ENCODE data around the gene DOCK1. TPM values are rescaled to one million over a fixed set of nuclear protein-coding genes. Genes with fewer than 3 reads are reported as not detected.
"Not testable (repeated sequence)": the region's sequence is repeated elsewhere in the genome, so short reads cannot be mapped to it uniquely, and the experiment has no call there.

DOCK1 gene
- polyA plus RNA-seq, 3 donors, result 67.2 to 68.8 (median 67.9) TPM

DNA sequence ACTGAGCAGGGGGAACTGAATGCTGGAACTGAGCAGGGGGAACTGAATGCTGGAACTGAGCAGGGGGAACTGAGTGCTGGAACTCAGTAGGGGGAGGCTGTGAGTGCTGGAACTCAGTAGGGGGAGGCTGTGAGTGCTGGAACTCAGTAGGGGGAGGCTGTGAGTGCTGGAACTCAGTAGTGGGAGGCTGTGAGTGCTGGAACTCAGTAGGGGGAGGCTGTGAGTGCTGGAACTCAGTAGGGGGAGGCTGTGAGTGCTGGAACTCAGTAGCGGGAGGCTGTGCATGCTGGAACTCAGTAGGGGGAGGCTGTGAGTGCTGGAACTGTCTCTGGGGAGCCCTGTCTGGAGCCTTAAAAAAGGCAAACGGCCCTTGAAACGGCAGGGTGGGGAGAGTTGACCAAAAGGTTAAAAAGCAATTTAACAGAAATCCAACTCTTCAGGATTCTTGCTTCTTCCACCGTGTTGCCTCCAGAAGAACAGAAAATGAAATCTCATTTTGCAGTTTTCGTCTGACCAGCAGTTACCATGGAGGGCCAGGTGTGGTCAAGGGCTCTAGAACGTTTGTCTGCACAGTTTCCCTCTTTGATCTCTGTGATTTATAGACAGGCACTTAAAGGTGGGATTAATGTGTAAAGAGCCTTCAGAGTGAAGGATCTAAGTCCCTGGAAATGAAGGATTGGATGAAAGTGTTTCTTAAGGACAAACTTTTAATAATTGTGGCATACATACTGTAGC lies 19.1 kb downstream of the DOCK1 start:
- DNase-seq (ENCODE audit: low read depth in 3 of 3, low spot score in 2 of 3), result no peak

DNA sequence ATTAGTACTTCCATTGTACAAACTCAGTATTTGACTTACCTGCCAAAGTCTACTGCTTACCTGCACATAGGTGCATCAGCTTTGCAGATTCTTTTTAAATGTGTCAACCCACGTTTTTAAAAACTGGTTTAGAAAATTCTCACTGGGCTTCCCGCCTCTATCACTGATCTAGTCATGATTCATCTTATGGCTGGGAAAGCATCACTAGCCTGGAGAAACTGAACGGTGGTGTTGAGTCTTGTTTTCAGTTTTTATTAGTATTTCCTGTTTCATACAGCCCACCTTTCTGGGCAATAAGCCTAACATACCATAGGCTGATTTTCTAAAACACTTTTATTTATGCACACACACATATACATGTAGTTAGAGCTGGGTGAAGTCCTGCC lies 19.7 kb downstream of the DOCK1 start:
- no peak for DNase-seq (ENCODE audit: low read depth in 3 of 3, low spot score in 2 of 3)

DNA sequence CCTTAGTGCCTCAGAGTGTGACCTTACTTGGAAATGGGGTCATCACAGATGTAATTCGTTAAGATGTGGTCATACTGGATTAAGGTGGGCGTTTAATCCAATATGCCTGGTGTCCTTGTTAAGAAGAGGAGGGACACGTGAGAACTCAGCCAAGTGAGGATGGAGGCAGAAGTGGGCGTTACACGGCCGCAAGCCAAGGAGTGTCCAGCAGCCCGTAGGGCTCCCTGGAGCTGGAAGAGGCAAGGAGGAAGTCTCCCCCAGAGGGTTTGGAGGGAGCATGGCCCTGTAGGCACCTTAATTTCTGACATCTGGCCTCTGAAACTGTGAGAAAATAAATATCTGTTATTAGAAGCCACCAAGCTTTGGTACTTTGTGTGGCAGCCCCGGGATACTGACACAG lies 21.3 kb downstream of the DOCK1 start:
- no peak for DNase-seq (ENCODE audit: low read depth in 3 of 3, low spot score in 2 of 3)

DNA sequence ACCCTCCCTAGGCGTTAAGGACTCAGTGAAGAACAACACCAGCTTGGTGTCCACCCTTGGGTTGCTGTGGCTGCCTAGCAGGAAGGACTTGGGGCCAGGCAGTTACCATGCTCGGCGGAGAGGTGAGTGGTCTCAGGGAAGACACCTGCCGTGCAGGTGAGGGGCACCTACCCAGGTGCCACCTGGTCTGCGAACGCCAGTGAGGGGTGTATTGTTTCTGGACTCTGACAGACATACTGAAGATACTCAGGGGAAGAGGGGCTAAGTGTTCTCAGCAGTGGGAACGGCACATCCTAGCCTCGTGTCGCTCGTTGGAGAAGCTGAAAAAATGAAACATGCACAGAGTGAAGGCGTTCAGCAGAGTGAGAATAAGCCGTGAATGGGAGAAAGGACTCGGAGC lies 22.6 kb downstream of the DOCK1 start:
- DNase-seq (ENCODE audit: low read depth in 3 of 3, low spot score in 2 of 3), result no peak

DNA sequence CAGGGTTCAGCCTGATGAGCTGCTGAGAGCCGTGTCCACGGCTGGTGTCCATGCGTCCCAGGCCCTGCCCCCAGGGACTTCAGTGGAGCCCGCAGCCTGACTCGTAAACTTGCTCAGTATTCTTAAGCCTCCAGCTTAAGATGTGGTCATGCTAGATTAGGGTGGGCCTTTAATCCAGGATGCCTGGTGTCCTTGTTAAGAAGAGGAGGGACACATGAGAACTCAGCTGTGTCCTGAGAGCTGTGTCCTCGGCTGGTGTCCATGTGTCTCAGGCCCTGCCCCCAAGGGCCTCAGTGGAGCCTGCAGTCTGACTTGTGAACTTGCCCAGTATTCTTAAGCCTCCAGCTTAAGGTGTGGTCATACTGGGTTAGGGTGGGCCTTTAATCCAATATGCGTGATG lies 23.0 kb downstream of the DOCK1 start:
- no peak for DNase-seq (ENCODE audit: low read depth in 3 of 3, low spot score in 2 of 3)

DNA sequence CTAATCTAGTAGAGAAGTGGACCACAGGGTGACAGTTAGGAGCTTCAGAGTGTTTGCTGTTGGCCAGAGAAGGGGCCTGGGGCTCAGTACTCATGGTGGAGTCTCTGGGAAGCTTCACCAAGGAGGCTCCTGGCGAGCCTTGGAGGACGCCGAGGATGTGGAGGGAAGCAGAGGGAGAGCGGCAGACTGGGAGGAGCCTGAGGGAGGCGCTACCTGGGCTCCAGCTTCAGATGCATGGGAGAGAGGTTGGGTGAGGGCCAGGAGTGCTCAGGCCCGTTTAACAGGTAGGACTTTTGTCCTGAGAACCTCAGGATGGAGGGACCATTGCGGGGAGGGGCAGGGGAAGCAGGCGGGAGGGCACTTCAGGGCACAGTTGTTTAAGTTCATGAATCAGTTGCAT lies 24.2 kb downstream of the DOCK1 start:
- DNase-seq (ENCODE audit: low read depth in 3 of 3, low spot score in 2 of 3), result no peak

DNA sequence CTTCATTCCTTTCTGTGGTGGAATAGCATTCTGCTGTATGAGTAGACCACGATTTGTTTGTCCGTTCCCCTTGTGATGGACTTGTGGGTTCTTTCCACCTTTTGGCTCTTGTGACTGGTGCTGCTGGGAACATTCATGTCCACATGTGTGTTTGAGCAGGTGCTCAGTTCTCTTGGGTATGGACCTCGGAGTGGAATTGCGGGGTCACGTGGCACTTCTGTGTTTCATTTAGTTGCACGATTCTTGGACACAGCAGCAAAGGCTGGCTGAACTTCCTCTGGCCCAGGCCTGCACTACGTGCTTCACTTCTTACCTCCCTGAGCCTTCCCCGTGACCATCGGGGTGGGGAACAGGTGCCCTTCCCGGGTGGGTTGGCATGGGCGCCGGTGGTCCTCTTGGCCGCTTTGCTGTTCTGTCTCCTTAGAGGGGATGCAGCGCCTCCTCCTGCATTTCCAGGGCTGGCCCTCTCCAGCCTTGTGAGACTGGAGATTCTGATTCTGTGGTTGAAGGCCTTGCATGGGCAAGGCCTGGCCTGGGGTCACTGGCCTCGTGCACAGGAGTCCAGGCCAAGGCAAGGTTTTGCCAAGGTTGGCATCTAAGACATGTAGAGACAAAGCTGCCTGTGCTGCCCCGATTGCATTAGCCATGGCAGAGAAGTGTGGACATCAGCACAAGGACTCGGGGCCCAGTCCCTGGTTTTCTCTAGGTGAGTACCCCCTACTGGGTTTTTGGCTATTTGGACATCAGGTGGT lies 25.1 kb downstream of the DOCK1 start:
- DNase-seq (ENCODE audit: low read depth in 3 of 3, low spot score in 2 of 3), result no peak

DNA sequence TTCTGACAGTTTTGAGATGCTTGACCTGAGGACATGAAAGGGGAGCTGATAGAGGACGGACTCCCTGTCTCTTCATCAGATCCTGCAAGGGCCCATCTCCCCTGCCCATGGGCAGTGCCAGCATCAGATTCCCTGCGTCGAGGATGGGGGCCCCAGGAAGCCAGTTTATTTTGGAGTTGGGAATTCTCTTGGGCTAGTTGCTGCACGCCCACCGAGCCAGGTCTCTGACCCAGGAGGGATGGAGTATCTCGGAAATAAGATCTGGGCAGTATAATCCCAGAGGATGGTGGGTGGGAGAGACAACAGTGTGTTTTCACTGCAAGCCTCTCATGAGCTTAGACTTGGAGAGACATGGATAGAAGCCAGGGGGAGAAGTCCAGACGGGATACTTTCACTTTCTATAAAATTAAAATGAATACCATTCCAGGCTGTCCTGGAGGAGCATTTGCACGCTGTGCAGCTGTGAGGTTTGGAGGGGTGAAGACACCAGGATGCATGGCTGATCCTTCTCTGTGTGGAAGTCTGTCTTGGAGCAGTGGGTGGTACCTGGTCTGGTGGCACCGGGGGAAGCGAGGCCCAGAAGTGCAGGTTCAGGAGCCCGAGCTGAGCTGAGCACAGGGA lies 25.8 kb downstream of the DOCK1 start:
- DNase-seq (ENCODE audit: low read depth in 3 of 3, low spot score in 2 of 3), result no peak

DNA sequence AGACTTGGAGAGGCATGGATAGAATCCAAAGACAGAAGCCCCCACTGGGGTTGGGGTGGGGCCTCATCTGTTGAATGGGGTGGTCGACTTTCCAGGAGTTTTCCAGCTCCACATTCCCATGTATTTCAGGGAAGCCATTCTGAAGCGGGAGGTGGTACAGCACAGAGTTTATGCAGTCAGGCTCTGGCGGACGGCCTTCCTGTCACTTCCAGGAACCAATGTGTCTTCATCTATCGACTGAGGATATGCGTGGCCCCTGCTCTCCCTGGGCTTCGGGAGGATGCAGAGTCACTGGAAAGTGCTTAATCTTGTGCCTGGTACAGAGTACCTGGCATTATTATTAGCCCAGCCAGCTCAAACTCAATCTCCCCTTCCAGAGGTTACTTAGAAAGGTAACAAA lies 26.3 kb downstream of the DOCK1 start:
- no peak for DNase-seq (ENCODE audit: low read depth in 3 of 3, low spot score in 2 of 3)

DNA sequence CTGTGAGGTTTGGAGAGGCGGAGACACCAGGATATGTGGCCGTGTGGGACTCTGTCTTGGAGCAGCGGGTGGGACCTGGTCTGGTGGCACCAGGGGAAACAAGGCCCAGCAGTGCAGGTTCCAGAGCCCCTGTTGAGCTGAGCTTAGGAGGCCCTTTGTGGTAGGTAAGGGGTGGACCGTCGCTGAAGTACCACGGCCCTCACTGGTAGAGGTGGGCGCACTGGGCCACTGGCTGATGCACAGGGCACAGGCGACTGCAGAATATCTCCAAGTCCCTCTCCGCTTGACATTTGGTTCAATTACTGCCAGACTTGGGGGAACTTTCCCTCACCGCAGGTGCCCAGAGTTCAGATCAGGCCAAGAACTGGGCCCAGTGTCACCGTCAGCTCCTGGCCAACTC lies 27.3 kb downstream of the DOCK1 start:
- DNase-seq (ENCODE audit: low read depth in 3 of 3, low spot score in 2 of 3), result no peak

DNA sequence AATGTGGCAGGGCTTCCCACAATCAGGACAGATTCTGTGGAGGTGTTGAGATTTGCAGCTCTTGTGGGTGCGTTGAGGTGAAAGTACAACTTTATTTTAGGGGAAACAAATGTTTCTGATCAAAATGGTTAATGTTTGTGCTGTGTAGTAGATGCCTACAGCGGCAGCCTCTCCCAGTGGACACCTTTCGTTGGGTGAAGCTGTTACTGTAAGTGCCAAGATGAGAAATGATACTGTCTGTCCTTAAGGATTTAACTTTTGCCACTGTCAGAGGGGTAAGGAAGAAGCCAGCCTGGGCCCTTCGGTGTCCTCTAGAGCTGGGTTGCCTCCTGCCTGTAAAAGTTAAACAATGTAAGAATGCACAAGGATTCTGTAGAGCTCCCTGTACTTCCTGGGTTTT lies 27.9 kb downstream of the DOCK1 start:
- DNase-seq (ENCODE audit: low read depth in 3 of 3, low spot score in 2 of 3), result no peak

DNA sequence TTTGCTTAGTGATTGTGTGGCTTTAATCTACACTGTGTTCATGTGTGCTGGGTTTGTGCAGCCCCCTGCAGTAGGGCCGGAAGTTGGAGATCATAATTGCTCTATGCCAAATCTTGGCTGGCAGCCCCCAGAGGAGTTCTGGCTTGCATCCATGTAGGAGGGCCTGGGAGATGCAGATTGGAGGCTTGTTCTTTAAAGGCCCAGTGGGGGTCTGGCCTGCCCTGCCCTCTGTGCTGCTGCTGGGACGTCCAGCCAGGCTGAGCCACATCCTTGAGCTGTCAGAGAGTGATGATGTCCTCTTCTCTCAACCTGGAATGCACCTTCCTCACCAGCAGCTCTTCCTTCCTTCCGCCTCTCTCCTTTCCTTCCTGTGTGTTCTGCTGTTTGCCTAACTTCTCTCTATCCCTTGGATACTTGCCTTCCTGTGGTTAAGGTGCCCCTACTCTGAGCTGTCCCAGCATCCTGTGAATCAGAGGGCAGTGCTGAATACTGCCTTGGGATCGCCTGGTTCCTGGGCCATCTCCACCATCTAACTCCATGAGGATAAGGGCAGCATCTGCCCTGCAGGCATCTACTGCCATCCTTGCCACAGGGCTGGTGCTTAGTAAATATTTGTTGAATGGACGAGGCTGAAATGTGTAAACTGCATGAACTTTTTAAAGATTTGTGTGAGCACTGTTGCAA lies 30.2 kb downstream of the DOCK1 start:
- DNase-seq (ENCODE audit: low read depth in 3 of 3, low spot score in 2 of 3), result no peak

DNA sequence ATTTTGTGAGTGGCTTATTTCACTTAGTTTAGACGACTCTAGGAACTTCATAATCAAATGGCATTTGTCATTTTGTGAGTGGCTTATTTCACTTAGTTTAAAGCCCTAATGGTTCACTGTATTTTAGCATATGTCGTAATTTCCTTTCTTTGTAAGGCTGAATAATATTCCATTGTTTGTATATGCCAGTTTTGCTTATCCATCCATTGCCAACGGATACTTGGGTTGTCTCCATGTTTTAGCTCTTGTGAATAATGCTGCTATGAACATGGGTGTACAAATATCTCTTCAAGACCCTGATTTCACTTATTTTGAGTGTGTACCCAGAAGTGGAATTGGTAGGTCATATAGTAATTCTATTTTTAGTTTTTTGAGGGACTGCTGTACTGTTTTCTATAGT lies 31.8 kb downstream of the DOCK1 start:
- DNase-seq (ENCODE audit: low read depth in 3 of 3, low spot score in 2 of 3), result no peak

DNA sequence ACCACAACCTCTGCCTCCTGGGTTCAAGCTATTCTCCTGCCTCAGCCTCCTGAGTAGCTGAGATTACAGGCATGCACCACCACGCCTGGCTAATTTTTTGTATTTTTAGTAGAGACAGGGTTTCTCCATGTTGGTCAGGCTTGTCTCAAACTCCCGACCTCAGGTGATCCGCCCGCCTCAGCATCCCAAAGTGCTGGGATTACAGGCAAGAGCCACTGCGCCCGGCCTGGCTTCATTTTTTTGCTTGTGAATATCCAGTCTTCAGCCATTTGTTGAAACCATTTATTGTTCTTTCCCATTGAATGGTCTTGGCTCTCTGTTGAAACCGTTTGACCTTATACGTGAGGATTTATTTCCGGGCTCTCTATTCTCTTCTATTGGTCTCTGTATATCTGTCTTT lies 32.9 kb downstream of the DOCK1 start:
- DNase-seq (ENCODE audit: low read depth in 3 of 3, low spot score in 2 of 3), result not testable (repeated sequence)

DNA sequence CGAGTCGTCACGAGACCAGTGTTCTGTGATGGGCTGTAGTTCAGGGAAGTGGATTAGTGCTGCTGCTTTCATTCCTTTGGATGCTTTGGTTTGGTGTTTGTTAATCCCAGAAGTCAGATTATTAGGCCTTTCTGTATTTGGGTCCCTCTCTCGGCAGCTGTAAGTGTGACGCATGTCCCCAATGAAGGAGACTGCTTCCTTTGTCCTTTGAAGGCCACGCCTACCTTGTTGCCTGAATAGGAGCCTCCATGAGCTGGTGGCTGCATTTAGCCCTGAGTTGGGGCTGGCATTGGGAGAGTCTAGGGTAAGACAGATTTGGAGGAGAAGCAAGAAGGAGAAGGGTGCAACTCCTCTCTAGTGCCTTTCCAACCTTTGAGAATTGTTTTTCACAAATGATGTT lies 34.5 kb downstream of the DOCK1 start:
- DNase-seq (ENCODE audit: low read depth in 3 of 3, low spot score in 2 of 3), result no peak

DNA sequence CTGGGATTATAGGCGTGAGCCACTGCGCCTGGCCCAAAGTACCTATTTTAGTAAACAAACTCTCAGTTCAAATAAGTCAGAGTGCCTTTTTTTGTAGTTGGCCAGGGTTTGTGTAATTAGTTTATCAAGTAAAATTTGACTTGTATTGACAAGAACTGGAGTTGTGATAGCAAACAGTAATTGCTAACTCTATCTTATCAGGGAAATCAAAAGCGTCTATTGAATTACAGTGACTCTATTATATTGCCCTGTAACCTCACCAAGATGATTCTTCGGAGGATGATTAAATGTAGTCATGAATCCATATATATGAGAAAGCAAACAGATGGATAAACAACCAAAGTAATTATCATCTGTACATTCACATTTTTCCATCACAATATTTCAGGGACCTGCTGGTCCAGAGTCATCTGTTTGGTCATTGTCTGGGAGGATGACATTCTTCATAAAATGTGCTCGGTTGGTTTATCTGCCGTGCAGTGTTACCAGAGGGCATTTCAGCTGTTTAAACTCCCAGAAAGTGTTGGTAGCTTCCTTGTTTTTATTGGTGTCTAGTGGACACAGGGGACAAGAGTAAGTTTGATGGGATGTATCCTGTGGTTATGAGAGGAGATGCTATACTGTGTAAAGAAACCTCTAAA lies 35.6 kb downstream of the DOCK1 start:
- no peak for DNase-seq (ENCODE audit: low read depth in 3 of 3, low spot score in 2 of 3)

DNA sequence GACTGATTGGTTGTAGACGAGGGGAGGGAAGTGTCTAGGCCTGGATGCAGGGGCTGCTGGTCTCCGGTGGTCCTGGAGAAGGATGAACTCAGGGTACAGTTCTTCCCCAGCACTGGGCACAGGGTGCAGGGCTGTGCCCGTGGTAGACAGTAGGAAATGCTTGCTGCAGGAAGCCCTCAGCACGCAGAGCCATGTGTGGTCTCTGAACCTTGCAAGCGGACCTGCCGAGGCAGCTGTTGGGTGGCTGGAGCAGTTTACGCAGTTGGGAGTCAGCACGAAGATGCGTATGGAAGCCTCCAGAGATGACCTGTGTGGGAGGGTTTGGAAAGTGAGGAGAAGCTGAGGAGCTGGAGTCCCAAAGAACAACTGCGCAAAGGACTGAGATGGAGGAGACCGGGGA lies 39.0 kb downstream of the DOCK1 start:
- DNase-seq (ENCODE audit: low read depth in 3 of 3, low spot score in 2 of 3), result no peak

DNA sequence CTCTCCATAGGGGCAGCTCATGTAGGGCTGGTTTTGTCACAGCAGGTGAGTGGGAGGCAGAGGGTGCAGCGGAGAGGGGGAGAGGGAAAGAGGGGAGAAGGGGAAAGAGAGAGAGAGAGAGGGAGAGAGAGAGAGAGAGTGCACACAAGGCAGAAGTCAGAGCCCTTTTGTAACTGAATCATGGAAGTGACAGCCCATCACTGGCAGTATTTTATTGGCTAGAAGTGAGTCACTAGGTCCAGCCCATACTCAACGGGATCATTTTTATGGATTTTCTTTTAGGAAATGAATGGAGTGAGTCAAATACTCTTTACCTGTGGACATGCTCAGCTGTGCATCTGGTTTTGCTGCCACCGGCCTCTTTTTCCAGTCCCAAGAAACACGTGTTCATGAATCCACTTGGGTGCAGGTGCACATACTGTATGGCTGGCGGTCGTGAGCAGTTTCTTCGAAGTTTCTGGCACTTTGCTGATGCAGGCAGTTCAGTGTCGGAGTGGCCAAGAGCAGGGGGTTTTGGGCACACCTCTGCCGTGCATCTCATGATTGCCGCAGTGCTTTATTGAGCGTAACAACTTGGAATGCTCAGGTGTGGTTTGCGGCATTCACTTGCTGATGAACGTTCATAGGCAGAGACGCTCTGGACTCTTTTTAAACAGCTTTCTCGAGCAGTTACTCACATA lies 40.3 kb downstream of the DOCK1 start:
- no peak for DNase-seq (ENCODE audit: low read depth in 3 of 3, low spot score in 2 of 3)

DNA sequence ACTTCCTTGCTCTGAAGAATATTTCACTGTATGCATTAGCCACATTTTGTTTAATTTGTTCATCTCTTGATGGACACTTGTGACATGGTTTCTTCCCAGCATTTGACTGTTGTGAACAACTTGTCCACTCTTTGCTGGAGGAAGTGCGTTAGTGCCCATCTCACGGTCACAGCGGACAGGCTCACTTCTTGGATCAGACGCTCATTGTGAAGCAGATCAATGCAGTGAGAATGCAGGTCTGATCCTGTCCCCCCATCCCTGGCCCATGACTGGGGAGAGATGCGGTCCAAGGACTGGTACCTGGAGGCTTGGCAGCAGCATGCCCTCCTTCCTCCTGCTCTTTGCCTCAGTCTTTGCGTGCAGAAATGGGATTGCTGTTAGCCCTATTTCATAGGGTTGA lies 41.5 kb downstream of the DOCK1 start:
- DNase-seq (ENCODE audit: low read depth in 3 of 3, low spot score in 2 of 3), result no peak

DNA sequence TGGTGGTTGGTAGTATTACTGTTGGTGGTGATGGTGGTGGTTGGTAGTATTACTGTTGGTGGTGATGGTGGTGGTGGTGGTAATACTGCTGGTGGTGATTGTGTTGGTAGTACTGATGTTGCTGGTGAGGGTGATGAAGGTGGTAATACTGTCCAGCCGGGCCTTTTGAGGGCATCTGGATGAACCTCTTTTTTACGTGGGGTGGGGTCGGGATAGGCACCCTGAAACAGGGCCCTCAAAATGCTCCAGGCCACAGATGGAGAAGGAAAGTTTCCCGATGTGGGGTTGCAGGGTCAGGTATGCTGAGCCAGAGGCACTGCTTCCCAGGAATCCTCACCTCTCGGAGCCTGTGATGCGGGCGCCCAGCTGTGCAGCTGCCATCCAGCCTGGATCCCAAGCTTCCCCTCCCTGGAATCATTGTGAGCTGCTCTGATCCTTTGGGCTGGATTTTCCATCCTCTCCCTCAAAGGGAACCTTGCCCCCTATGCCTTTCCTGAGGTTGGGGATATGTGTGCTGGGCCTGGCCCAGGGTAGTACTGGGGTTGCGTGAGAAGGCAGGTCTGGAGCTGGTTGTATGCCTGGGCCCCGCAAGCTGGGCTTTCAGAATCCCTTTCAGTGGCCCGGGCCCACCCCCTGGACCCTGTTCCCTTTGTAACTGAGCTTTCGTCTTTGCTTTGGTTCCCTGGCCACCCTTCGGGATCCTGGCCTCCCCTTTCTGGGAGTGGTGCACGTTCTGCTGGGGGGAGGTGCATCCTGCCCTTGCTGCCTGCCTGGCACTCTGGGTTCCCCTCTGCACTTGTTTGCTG lies 43.3 kb downstream of the DOCK1 start:
- DNase-seq (ENCODE audit: low read depth in 3 of 3, low spot score in 2 of 3), result no peak

Measured in right renal cortex interstitium (tissue), 3 donors.